OCI-LY1 (cell line): ENCODE measurements around the gene FNDC7.

Experiments
- H2AFZ ChIP-seq: fragments of 200-600 bp; sonication (generic), shearing (Covaris generic); 2 replicates; pipeline ENCODE4 v1.6.0; 2014; ENCODE audit warnings: antibody characterized with exemption, mild to moderate bottlenecking, low read length
- H3F3A ChIP-seq: fragments of 200-600 bp; sonication (generic), shearing (Covaris generic); 2 replicates; pipeline ENCODE4 v1.6.0; 2014; ENCODE audit warnings: mild to moderate bottlenecking, antibody characterized with exemption, low read length, moderate library complexity; ENCODE audit not compliant: insufficient read depth
- H3K27ac ChIP-seq: fragments of 200-600 bp; sonication (generic); 2 replicates; pipeline ENCODE4 v1.5.1; 2014; ENCODE audit warnings: low read length, mixed run types, mild to moderate bottlenecking, low read depth; ENCODE audit not compliant: poor library complexity, severe bottlenecking
- H3K27me3 ChIP-seq: fragments of 200-600 bp; sonication (generic); 2 replicates; pipeline ENCODE4 v1.6.0; 2014; ENCODE audit warnings: antibody characterized with exemption, mild to moderate bottlenecking, low read length, moderate library complexity; ENCODE audit not compliant: insufficient read depth
- H3K36me3 ChIP-seq: fragments of 200-600 bp; sonication (generic); 2 replicates; pipeline ENCODE4 v1.6.1; 2014; ENCODE audit warnings: mild to moderate bottlenecking, antibody characterized with exemption, low read length, moderate library complexity, mixed read lengths; ENCODE audit not compliant: insufficient read depth
- H3K4me1 ChIP-seq: fragments of 200-600 bp; sonication (generic); 2 replicates; pipeline ENCODE4 v1.5.1; 2014; ENCODE audit warnings: mild to moderate bottlenecking, low read length, moderate library complexity; ENCODE audit not compliant: insufficient read depth, severe bottlenecking
- H3K4me2 ChIP-seq: fragments of 200-600 bp; sonication (generic), shearing (Covaris generic); 2 replicates; pipeline ENCODE4 v1.6.1; 2014; ENCODE audit warnings: low read length
- H3K4me3 ChIP-seq: fragments of 200-600 bp; sonication (generic); 2 replicates; pipeline ENCODE4 v1.5.1; 2014; ENCODE audit warnings: low read length, low read depth, mild to moderate bottlenecking, mixed read lengths; ENCODE audit not compliant: poor library complexity, severe bottlenecking
- H3K79me2 ChIP-seq: fragments of 200-600 bp; shearing (Covaris generic); 2 replicates; pipeline ENCODE4 v1.6.1; 2016; ENCODE audit warnings: mixed run types, low read length, mixed read lengths; ENCODE audit not compliant: insufficient read depth
- H3K9ac ChIP-seq: fragments of 200-600 bp; sonication (generic), shearing (Covaris generic); 2 replicates; pipeline ENCODE4 v1.6.1; 2014; ENCODE audit warnings: mild to moderate bottlenecking, low read length, mixed read lengths
- H3K9me2 ChIP-seq: fragments of 200-600 bp; sonication (generic), shearing (Covaris generic); 2 replicates; pipeline ENCODE4 v1.6.1; 2014; ENCODE audit warnings: low read depth, mild to moderate bottlenecking, low read length, mixed read lengths
- H3K9me3 ChIP-seq: fragments of 200-600 bp; shearing (Covaris generic); 2 replicates; pipeline ENCODE4 v1.6.1; 2014; ENCODE audit warnings: low read length, mixed read lengths
- H4K20me1 ChIP-seq: fragments of 200-600 bp; sonication (generic), shearing (Covaris generic); 2 replicates; pipeline ENCODE4 v1.6.0; 2016; ENCODE audit warnings: mild to moderate bottlenecking, low read length; ENCODE audit not compliant: insufficient read depth
- CTCF ChIP-seq: fragments of 200-600 bp; sonication (generic), shearing (Covaris generic); IDR thresholded peaks from 2 replicates; pipeline ENCODE4 v1.5.1; 2017; ENCODE audit warnings: mild to moderate bottlenecking, antibody characterized with exemption, low read length, moderate library complexity, mixed read lengths
- EZH2 ChIP-seq: fragments of 200-600 bp; sonication (generic), shearing (Covaris generic); IDR thresholded peaks from 2 replicates; pipeline ENCODE4 v1.8.0; 2017; ENCODE audit warnings: borderline replicate concordance, mixed run types, mild to moderate bottlenecking, antibody characterized with exemption, low read length, moderate library complexity, mixed read lengths

Gene FNDC7

GRCh38 chr1:108686614-108687313 is 25.9 kb upstream of the FNDC7 start:
- Histone ChIP-seq H3K4me3 (no peak overlapping the region), H4K20me1 (no peaks in the 10 kb centered on the region), H3F3A (no peaks in the 10 kb centered on the region), H3K4me1 (peaks cover 11% of the 10 kb centered on the region), H3K4me2 (no peak overlapping the region), H2AFZ (no peak overlapping the region), H3K9me2 (no peaks in the 10 kb centered on the region), H3K79me2 (no peaks in the 10 kb centered on the region), H3K36me3 (no peaks in the 10 kb centered on the region), H3K9me3 (no peaks in the 10 kb centered on the region), H3K27ac (no peak overlapping the region), H3K9ac (no peak overlapping the region), H3K27me3 (no peaks in the 10 kb centered on the region)
- no peak for TF ChIP-seq CTCF

GRCh38 chr1:108691128-108691941 is 21.4 kb upstream of the FNDC7 start:
- peaks cover 38% of the 10 kb centered on the region for H3K79me2 ChIP-seq
- no peak overlapping the region for H2AFZ ChIP-seq

GRCh38 chr1:108691942-108692723 is 20.6 kb upstream of the FNDC7 start, which contains the start of gene PRPF38B:
TSS of gene PRPF38B (plus strand) at chr1:108692310. CDS start at chr1:108692592, 282 bp downstream.
- no peak for TF ChIP-seq CTCF
- TF ChIP-seq EZH2: no peak
- Histone ChIP-seq H3K79me2 (peaks cover 39% of the 10 kb centered on the region), H3K9me2 (no peaks in the 10 kb centered on the region), H3K9me3 (no peaks in the 10 kb centered on the region), H3F3A (no peaks in the 10 kb centered on the region), H2AFZ (no peak within 1 kb of the TSS), H3K36me3 (peaks cover 31% of the 10 kb centered on the region), H3K4me2 (peak within 1 kb of the TSS; percentile 82), H3K27ac (peak within 1 kb of the TSS; percentile 87), H3K27me3 (no peaks in the 10 kb centered on the region), H3K4me1 (peaks cover 31% of the 10 kb centered on the region), H3K4me3 (peak within 1 kb of the TSS; percentile 78), H3K9ac (peak within 1 kb of the TSS; percentile 87), H4K20me1 (0 out of 2 replicates have a peak, but pooled peaks cover 2% of the 10 kb centered on the region)

More at GRCh38 chr1:108691128-108691941, 21.4 kb upstream of the FNDC7 start:
- Histone ChIP-seq H3K9me2 (no peaks in the 10 kb centered on the region), H3K9me3 (no peaks in the 10 kb centered on the region), H3K4me2 (peak overlapping the region; percentile 82), H3K9ac (peak overlapping the region; percentile 87), H3K4me1 (peaks cover 31% of the 10 kb centered on the region), H3K27ac (peak overlapping the region; percentile 87), H3K36me3 (peaks cover 23% of the 10 kb centered on the region), H3K27me3 (no peaks in the 10 kb centered on the region), H4K20me1 (0 out of 2 replicates have a peak, but pooled peaks cover 2% of the 10 kb centered on the region), H3F3A (no peaks in the 10 kb centered on the region), H3K4me3 (peak overlapping the region; percentile 78)
- TF ChIP-seq EZH2 (no peak), CTCF (no peak)
